Measurements from ENCODE around the gene RCSD1.

DNA sequence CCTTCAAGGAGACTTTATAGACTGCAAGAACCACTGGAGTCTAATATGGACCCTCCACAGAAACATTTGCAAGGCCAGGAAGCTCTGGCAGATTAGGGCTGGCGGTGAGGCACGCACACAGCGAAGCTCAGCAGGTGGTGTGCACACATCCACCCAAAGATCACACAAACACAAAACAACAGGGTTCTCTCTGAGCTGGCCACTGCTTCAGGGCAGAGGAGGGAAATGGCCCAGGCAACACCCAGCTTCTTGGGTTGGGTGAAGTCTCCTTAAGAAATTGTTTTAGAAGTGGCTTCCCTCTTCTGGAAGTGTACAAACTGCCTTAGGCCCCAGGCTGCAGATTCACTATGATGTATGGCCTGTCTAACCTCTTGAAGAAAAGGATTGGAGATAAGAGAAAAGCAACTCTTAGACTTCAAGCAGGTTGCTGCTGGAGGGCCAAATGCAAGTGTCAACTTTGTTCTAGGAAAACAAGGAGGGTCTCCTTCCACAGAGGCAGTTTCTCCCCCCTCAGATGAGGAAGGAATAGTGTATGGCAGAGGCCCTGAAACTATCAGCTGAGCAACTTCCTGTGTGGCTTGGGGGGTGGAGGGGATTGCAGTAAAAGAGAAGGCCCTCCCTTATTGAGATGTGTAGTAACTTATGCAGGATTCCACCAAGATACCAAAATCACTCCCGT lies 2.0 kb downstream of the RCSD1 start:
- TF ChIP-seq, protein P1, sequence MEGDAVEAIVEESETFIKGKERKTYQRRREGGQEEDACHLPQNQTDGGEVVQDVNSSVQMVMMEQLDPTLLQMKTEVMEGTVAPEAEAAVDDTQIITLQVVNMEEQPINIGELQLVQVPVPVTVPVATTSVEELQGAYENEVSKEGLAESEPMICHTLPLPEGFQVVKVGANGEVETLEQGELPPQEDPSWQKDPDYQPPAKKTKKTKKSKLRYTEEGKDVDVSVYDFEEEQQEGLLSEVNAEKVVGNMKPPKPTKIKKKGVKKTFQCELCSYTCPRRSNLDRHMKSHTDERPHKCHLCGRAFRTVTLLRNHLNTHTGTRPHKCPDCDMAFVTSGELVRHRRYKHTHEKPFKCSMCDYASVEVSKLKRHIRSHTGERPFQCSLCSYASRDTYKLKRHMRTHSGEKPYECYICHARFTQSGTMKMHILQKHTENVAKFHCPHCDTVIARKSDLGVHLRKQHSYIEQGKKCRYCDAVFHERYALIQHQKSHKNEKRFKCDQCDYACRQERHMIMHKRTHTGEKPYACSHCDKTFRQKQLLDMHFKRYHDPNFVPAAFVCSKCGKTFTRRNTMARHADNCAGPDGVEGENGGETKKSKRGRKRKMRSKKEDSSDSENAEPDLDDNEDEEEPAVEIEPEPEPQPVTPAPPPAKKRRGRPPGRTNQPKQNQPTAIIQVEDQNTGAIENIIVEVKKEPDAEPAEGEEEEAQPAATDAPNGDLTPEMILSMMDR (IDR thresholded peaks at IDR 0.05; ENCODE audit: insufficient read depth, low read depth, low read length): no peak
- no peak for TF ChIP-seq EZH2 (IDR thresholded peaks at IDR 0.05; ENCODE audit: insufficient read depth, low read length)

All from astrocyte (in vitro differentiated cells and primary cell).